K562 (cell line): ENCODE results near the gene ABHD14A.

Experiments
- CREB1 ChIP-seq, 2 experiments: sonication (generic) in 1 of 2; formaldehyde crosslinking in 1 of 2; IDR thresholded peaks; 2 replicates each; pipeline versions ENCODE4 v1.6.1 to v1.8.0; 2012 to 2022; ENCODE audit warnings: inconsistent platforms in 1 of 2, mild to moderate bottlenecking in 1 of 2, missing genetic modification reagents in 1 of 2, moderate library complexity in 1 of 2
- PHF21A ChIP-seq: fragments of 450-650 bp; IDR thresholded peaks from 2 replicates; pipeline ENCODE4 v1.6.1; 2017; ENCODE audit warnings: low read depth, borderline replicate concordance

DNA sequence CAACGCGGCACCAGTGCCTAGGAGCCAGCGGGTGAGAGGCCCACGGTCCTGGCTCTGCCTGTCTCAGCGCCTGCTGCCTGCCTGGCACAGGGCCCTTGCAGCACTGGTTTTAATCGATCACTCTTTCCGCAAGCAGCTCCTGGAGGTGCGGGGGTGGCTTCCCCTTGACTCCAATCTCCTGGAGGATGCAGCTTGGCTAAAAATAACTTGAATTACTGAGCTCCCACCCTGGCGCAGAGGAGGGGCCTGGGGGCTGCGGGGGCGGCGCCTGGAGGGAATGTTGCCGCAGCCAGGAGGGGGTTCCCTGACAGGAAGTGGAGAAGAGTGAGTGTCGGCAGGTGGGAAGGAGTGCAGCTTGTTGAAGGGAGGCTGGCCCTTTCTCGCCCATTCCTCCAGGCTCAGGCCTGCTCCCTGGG lies 30.7 kb downstream of the ABHD14A start:
- TF ChIP-seq PHF21A, result no peak
- TF ChIP-seq CREB1 (IDR thresholded peaks at IDR 0.05), result no peak
- no peak for TF ChIP-seq CREB1 (CRISPR knock-in tag; IDR thresholded peaks at IDR 0.05)
